Anterior cingulate cortex (tissue), 58 donors: ENCODE measurements around the gene GMDS.

Source experiments
- DNase-seq, 58 donors: peaks; one replicate each; lab custom pipeline; 2025; lab: John Stamatoyannopoulos, UW

GMDS gene

GRCh38 chr6:1821513-1822183, 423.8 kb downstream of the GMDS start:
- DNase-seq: no peak

GRCh38 chr6:1821164-1821512, 424.3 kb downstream of the GMDS start:
- no peak for DNase-seq

GRCh38 chr6:1820714-1821113, 424.7 kb downstream of the GMDS start:
- DNase-seq: no peak

- DNase-seq: no peak
Observed at GRCh38 chr6:1820165-1820564, 425.2 kb downstream of the GMDS start.

- DNase-seq: no peak
Observed at GRCh38 chr6:1819007-1819406, 426.4 kb downstream of the GMDS start.

- no peak for DNase-seq
Observed at GRCh38 chr6:1817033-1817761, 428.2 kb downstream of the GMDS start.

- no peak for DNase-seq
Observed at GRCh38 chr6:1815827-1816452, 429.5 kb downstream of the GMDS start.

- no peak for DNase-seq
Observed at GRCh38 chr6:1814279-1814678, 431.1 kb downstream of the GMDS start.

GRCh38 chr6:1812487-1812886, 432.9 kb downstream of the GMDS start:
- no peak for DNase-seq

GRCh38 chr6:1812034-1812433, 433.4 kb downstream of the GMDS start:
- no peak for DNase-seq

- no peak for DNase-seq
Observed at GRCh38 chr6:1810880-1811279, 434.5 kb downstream of the GMDS start.

GRCh38 chr6:1809291-1809988, 436.0 kb downstream of the GMDS start:
- DNase-seq: no peak

- no peak for DNase-seq
Observed at GRCh38 chr6:1806935-1807334, 438.5 kb downstream of the GMDS start.

GRCh38 chr6:1802491-1803395, 442.7 kb downstream of the GMDS start:
- no peak for DNase-seq

GRCh38 chr6:1801401-1801800, 444.0 kb downstream of the GMDS start:
- no peak for DNase-seq

- DNase-seq: no peak
Observed at GRCh38 chr6:1800845-1801244, 444.6 kb downstream of the GMDS start.

- no peak for DNase-seq
Observed at GRCh38 chr6:1798965-1799325, 446.5 kb downstream of the GMDS start.

GRCh38 chr6:1798303-1798964, 447.0 kb downstream of the GMDS start:
- DNase-seq: no peak

- DNase-seq: no peak
Observed at GRCh38 chr6:1797801-1798200, 447.6 kb downstream of the GMDS start.
